H1 (cell line): Measurements from ENCODE around the gene BSPRY. TPM values are rescaled to one million over a fixed set of nuclear protein-coding genes. Genes with fewer than 3 reads are reported as not detected.

ENCODE experiments used
- CTCF ChIA-PET: fragments of 300-600 bp; sonication (Branson Sonifier 250); formaldehyde crosslinking; loops from one replicate; lab custom pipeline; 2021; ENCODE audit not compliant: partially characterized antibody; lab: Charles Lee
- POLR2A ChIA-PET: fragments of 300-600 bp; sonication (Branson Sonifier 250); formaldehyde crosslinking; loops from one replicate; lab custom pipeline; 2021; ENCODE audit warnings: inconsistent platforms; ENCODE audit not compliant: partially characterized antibody; lab: Charles Lee
- DNase-seq, 2 experiments: peaks; one replicate each; pipeline versions ENCODE4 v3.0.0 to v3.0.0-alpha.2; 2010 to 2022; ENCODE audit warnings: low spot score in 2 of 2, low read depth in 1 of 2, mixed read lengths in 1 of 2
- FAIRE-seq: peaks from 2 replicates; lab custom pipeline; 2011; peaks lifted over from hg19 to GRCh38; lab: Jason Lieb, UNC
- H2AFZ ChIP-seq: 2 replicates; pipeline ENCODE4 v1.8.1; 2012; ENCODE audit warnings: low read length, inconsistent platforms
- H2AK5ac ChIP-seq: 2 replicates; pipeline ENCODE4 v1.6.1; 2013; ENCODE audit warnings: low read depth, low read length
- H2BK120ac ChIP-seq: replicated peaks from 2 replicates; pipeline ENCODE3; 2013; ENCODE audit warnings: low read depth, low read length, inconsistent platforms
- H2BK12ac ChIP-seq: 2 replicates; pipeline ENCODE4 v1.6.1; 2013; ENCODE audit warnings: low read depth, low read length
- H2BK15ac ChIP-seq: 2 replicates; pipeline ENCODE4 v1.6.1; 2013; ENCODE audit warnings: low read length
- H2BK20ac ChIP-seq: 2 replicates; pipeline ENCODE4 v1.6.1; 2013; ENCODE audit warnings: low read length
- H2BK5ac ChIP-seq: 2 replicates; pipeline ENCODE4 v1.6.1; 2013; ENCODE audit warnings: low read depth, low read length
- H3K14ac ChIP-seq: 2 replicates; pipeline ENCODE4 v1.6.1; 2013; ENCODE audit warnings: inconsistent platforms; ENCODE audit not compliant: insufficient read length
- H3K18ac ChIP-seq: 2 replicates; pipeline ENCODE4 v1.6.1; 2013; ENCODE audit warnings: low read length; ENCODE audit errors: extremely low read depth
- H3K23ac ChIP-seq: 2 replicates; pipeline ENCODE4 v1.6.1; 2013; ENCODE audit warnings: inconsistent platforms; ENCODE audit not compliant: insufficient read length
- H3K23me2 ChIP-seq: 2 replicates; pipeline ENCODE4 v1.6.1; 2013; ENCODE audit warnings: low read depth, low read length
- H3K27ac ChIP-seq: 2 replicates; pipeline ENCODE4 v1.6.1; 2011; ENCODE audit warnings: low read depth, low read length, inconsistent platforms
- H3K27me3 ChIP-seq, 4 experiments: replicated peaks in 1 of 4; 1 replicate in 1 of 4; 2 replicates in 3 of 4; pipeline versions ENCODE4 v1.6.1 to v1.8.1; 2011 to 2013; ENCODE audit warnings: low read length in 3 of 4, mild to moderate bottlenecking in 3 of 4, inconsistent platforms in 2 of 4, mixed read lengths in 2 of 4, moderate library complexity in 1 of 4; ENCODE audit not compliant: control insufficient read depth in 3 of 4, insufficient read depth in 3 of 4; ENCODE audit errors: extremely low read depth in 1 of 4
- H3K36me3 ChIP-seq, 4 experiments: 2 replicates each; pipeline versions ENCODE4 v1.6.1 to v1.8.1; 2011 to 2013; ENCODE audit warnings: mild to moderate bottlenecking in 4 of 4, low read length in 3 of 4, moderate library complexity in 2 of 4, control low read depth in 1 of 4, inconsistent platforms in 1 of 4; ENCODE audit not compliant: insufficient read depth in 4 of 4, control insufficient read depth in 2 of 4
- H3K4ac ChIP-seq: replicated peaks from 2 replicates; pipeline ENCODE3; 2013; ENCODE audit warnings: low read length, low read depth, mixed read lengths, inconsistent platforms; ENCODE audit not compliant: insufficient read length
- H3K4me1 ChIP-seq, 4 experiments: replicated peaks in 1 of 4; 1 replicate in 1 of 4; 2 replicates in 3 of 4; pipeline versions ENCODE4 v1.6.1 to v1.8.1; 2011 to 2013; ENCODE audit warnings: low read length in 3 of 4, inconsistent platforms in 2 of 4, mixed read lengths in 1 of 4; ENCODE audit not compliant: insufficient read depth in 4 of 4, control insufficient read depth in 3 of 4
- H3K4me2 ChIP-seq, 2 experiments: 2 replicates each; pipeline versions ENCODE4 v1.6.1 to v1.8.1; 2011 to 2013; ENCODE audit warnings: low read depth in 2 of 2, low read length in 2 of 2, control low read depth in 1 of 2, inconsistent platforms in 1 of 2, mild to moderate bottlenecking in 1 of 2; ENCODE audit not compliant: insufficient read depth in 1 of 2
- H3K4me3 ChIP-seq, 4 experiments: fragments of 200-600, 300-600 bp in 1 of 4; sonication (generic), shearing (Covaris generic), sonication (Bioruptor Twin) in 1 of 4; 2 replicates each; pipeline versions ENCODE4 v1.5.1 to v1.8.1; 2011 to 2016; ENCODE audit warnings: low read length in 4 of 4, low read depth in 3 of 4, control low read depth in 2 of 4, inconsistent platforms in 2 of 4, mild to moderate bottlenecking in 2 of 4, mixed read lengths in 1 of 4, moderate library complexity in 1 of 4; ENCODE audit not compliant: insufficient read depth in 2 of 4; ENCODE audit errors: extremely low read depth in 1 of 4
- H3K56ac ChIP-seq: replicated peaks from 2 replicates; pipeline ENCODE3; 2013; ENCODE audit warnings: low read depth, mild to moderate bottlenecking, mixed read lengths, low read length, inconsistent platforms; ENCODE audit not compliant: insufficient read length
- H3K79me1 ChIP-seq: 2 replicates; pipeline ENCODE4 v1.6.1; 2013; ENCODE audit warnings: low read depth, low read length, control low read depth
- H3K79me2 ChIP-seq, 2 experiments: 2 replicates each; pipeline versions ENCODE4 v1.6.1 to v1.8.1; 2012 to 2013; ENCODE audit warnings: low read length in 2 of 2, mild to moderate bottlenecking in 2 of 2, inconsistent platforms in 1 of 2; ENCODE audit not compliant: insufficient read depth in 2 of 2, control insufficient read depth in 1 of 2
- H3K9ac ChIP-seq, 4 experiments: replicated peaks in 1 of 4; 1 replicate in 1 of 4; 2 replicates in 3 of 4; pipeline versions ENCODE4 v1.6.1 to v1.8.1; 2011 to 2013; ENCODE audit warnings: low read depth in 3 of 4, low read length in 3 of 4, control low read depth in 2 of 4, mild to moderate bottlenecking in 2 of 4, moderate library complexity in 2 of 4, inconsistent platforms in 1 of 4; ENCODE audit errors: extremely low read depth in 1 of 4
- H3K9me3 ChIP-seq, 2 experiments: 2 replicates each; pipeline versions ENCODE4 v1.6.1 to v1.8.1; 2012 to 2013; ENCODE audit warnings: mild to moderate bottlenecking in 2 of 2, moderate library complexity in 2 of 2, control low read depth in 1 of 2, inconsistent platforms in 1 of 2, low read depth in 1 of 2, low read length in 1 of 2, mixed read lengths in 1 of 2; ENCODE audit not compliant: insufficient read depth in 2 of 2
- H4K20me1 ChIP-seq, 2 experiments: replicated peaks in 1 of 2; 2 replicates each; pipeline versions ENCODE3 to v1.8.1; 2011 to 2013; ENCODE audit warnings: inconsistent platforms in 2 of 2, low read length in 2 of 2, mild to moderate bottlenecking in 1 of 2; ENCODE audit not compliant: insufficient read depth in 2 of 2, control insufficient read depth in 1 of 2
- H4K5ac ChIP-seq: 2 replicates; pipeline ENCODE4 v1.6.1; 2013; ENCODE audit warnings: low read length, low read depth, mixed read lengths, inconsistent platforms; ENCODE audit not compliant: insufficient read length
- H4K8ac ChIP-seq: 2 replicates; pipeline ENCODE4 v1.8.0; 2013; ENCODE audit warnings: mild to moderate bottlenecking, moderate library complexity, low read length, inconsistent platforms; ENCODE audit not compliant: insufficient read depth; ENCODE audit errors: extremely low read depth
- H4K91ac ChIP-seq: replicated peaks from 2 replicates; pipeline ENCODE3; 2013; ENCODE audit warnings: low read length, mixed read lengths, inconsistent platforms; ENCODE audit not compliant: insufficient read length
- BACH1 ChIP-seq: IDR thresholded peaks from 2 replicates; pipeline ENCODE4 v1.6.1; 2012; ENCODE audit warnings: low read length, improper control_type of control experiment
- KDM5A ChIP-seq: fragments of 200-600 bp; IDR thresholded peaks from 2 replicates; pipeline ENCODE4 v1.7.1; 2012; ENCODE audit warnings: mild to moderate bottlenecking, low read length, inconsistent platforms, mixed read lengths
- TCF12 ChIP-seq: IDR thresholded peaks from 2 replicates; pipeline ENCODE4 v1.6.1; 2011; ENCODE audit warnings: low read depth, mild to moderate bottlenecking, low read length
- polyA plus RNA-seq, 7 experiments: library from polyadenylated mRNA; depleted of rRNA in 3 of 7; stranded (reverse) in 5 of 7; unstranded in 2 of 7; fragments of >200 nt in 5 of 7; fragments of 200-250 nt in 2 of 7; gene quantifications; 1 replicate in 5 of 7; 2 replicates in 1 of 7; 4 replicates in 1 of 7; pipeline versions ENCODE4 v1.2.1 to v1.2.3, GENCODE V29; 2011 to 2013; ENCODE audit warnings: missing spikeins in 2 of 7, mixed read lengths in 2 of 7
- total RNA-seq: library from RNA; stranded (reverse); fragmentation: NEBNext Ultra II Directional; extraction: Animal tissue kit (Norgen Biotek cat#: 25700); gene quantifications from 2 replicates; pipeline ENCODE4 v1.2.1, GENCODE V29; 2021

The BSPRY gene
- total and polyA plus RNA-seq, 2 of the 8 experiments (the other 6 are each of a cell fraction or from before 2014, with no cell fraction given), result 5.5 to 10.9 TPM

DNA sequence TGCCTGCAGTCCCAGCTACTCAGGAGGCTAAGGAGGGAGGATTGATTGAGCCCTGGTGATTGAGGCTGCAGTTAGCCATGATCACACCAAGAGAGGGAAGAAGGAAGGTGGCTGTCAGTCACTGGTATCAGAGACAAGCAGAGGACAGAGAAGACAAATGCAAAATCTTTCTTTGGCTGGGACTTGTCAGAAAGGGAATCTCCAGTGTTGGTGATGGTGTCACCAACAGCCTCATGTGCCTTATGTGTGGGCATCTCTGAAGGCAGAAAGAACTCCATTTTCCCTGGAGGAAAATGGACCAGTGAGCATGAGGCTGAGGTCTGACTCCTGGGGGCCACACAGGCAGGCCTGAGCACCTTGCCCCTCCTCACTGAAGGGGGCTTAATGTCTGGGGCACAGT is 34.1 kb upstream of the BSPRY start:
- no peaks in the 10 kb centered on the region; the same call in 1 of the 2 replicates for H3K23me2 ChIP-seq
- no peaks in the 10 kb centered on the region for H4K20me1 ChIP-seq
- peaks cover 0 to 2% (median 0%) of the 10 kb centered on the region in 4 experiments; a peak in 2 of 7 replicates for H3K27me3 ChIP-seq
- no peak overlapping the region for H3K4ac ChIP-seq
- POLR2A ChIA-PET, result interaction anchor here (1.1 kb wide), 1 partner anchor 9 kb away, joined by 3 read pairs; no protein-coding TSS in a partner anchor
- FAIRE-seq (no peak), DNase-seq (no peak)
- H3K27ac ChIP-seq, result no peak overlapping the region
- no peak overlapping the region for H2BK5ac ChIP-seq
- no peak overlapping the region for H4K5ac ChIP-seq
- TF ChIP-seq TCF12, result no peak
- no peak for TF ChIP-seq KDM5A
- TF ChIP-seq BACH1, result no peak
- no peak overlapping the region for H3K14ac ChIP-seq
- CTCF ChIA-PET, result interaction anchor here (0.6 to 1.9 kb wide), 5 partner anchors 16 to 90 kb away, joined by 3 to 4 read pairs (median 3); no protein-coding TSS in a partner anchor
- no peaks in the 10 kb centered on the region for H3K4me1 ChIP-seq
- H3K56ac ChIP-seq, result no peak overlapping the region
- no peak overlapping the region for H2BK20ac ChIP-seq
- no peak overlapping the region for H3K4me3 ChIP-seq
- no peak overlapping the region for H4K8ac ChIP-seq
- H2AFZ ChIP-seq, result no peak overlapping the region
- H3K36me3 ChIP-seq, result no peaks in the 10 kb centered on the region
- no peak overlapping the region for H2BK120ac ChIP-seq
- no peak overlapping the region for H3K4me2 ChIP-seq
- no peaks in the 10 kb centered on the region for H3K79me1 ChIP-seq
- H3K9me3 ChIP-seq, result no peaks in the 10 kb centered on the region
- no peak overlapping the region for H3K9ac ChIP-seq
- no peak overlapping the region for H2AK5ac ChIP-seq
- H3K79me2 ChIP-seq, result no peaks in the 10 kb centered on the region
- no peak overlapping the region for H3K23ac ChIP-seq
- H2BK12ac ChIP-seq, result no peak overlapping the region
- H3K18ac ChIP-seq, result no peak overlapping the region
- H2BK15ac ChIP-seq, result no peak overlapping the region
- H4K91ac ChIP-seq, result no peak overlapping the region
